HepG2 (cell line): Measurements from ENCODE around the gene COQ4. TPM values are rescaled to one million over a fixed set of nuclear protein-coding genes. Genes with fewer than 3 reads are reported as not detected.

ENCODE experiments used
- ATAC-seq: fragments of 200-7000 bp; cut with Tn5 transposase; 3 replicates; pipeline ENCODE4 v1.9.1; 2020; ENCODE audit warnings: mild to moderate bottlenecking, moderate library complexity
- BruUV-seq: library from RNA; stranded (reverse); fragments of 400-500 nt; replicated peaks from 2 replicates; lab custom pipeline; 2021; lab: Mats Ljungman, UMichigan
- CTCF ChIA-PET: fragments of 300-600 bp; formaldehyde crosslinking; extraction: SDS; loops from one replicate; lab custom pipeline; 2021; ENCODE audit warnings: low total read pairs, inconsistent platforms, low intra/inter-chr PET ratio; lab: Yijun Ruan, JAX
- POLR2A ChIA-PET: fragments of 350-600 bp; sonication (Branson Sonifier 250); formaldehyde crosslinking; loops from one replicate; lab custom pipeline; 2020; ENCODE audit warnings: antibody characterized with exemption, inconsistent platforms; lab: Yijun Ruan, JAX
- DNase-seq: peaks from one replicate; pipeline ENCODE4 v3.0.0-alpha.2; 2015; ENCODE audit warnings: low spot score
- FAIRE-seq: peaks from 3 replicates; lab custom pipeline; 2011; peaks lifted over from hg19 to GRCh38; lab: Jason Lieb, UNC
- H2AFZ ChIP-seq: one replicate; pipeline ENCODE4 v1.6.1; 2011; ENCODE audit warnings: low read length, inconsistent platforms
- H3K27ac ChIP-seq: fragments of 300-600 bp; 3 replicates; pipeline ENCODE4 v1.8.0; 2011; ENCODE audit warnings: mixed run types, mild to moderate bottlenecking, mixed read lengths, low read length, inconsistent platforms; ENCODE audit not compliant: insufficient read depth; ENCODE audit errors: extremely low read length
- H3K27me3 ChIP-seq, 2 experiments: fragments of 200-600 bp in 1 of 2; 2 replicates in 1 of 2; 3 replicates in 1 of 2; pipeline versions ENCODE4 v1.6.0 to v1.8.0; 2011; ENCODE audit warnings: low read length in 2 of 2, mild to moderate bottlenecking in 2 of 2, moderate library complexity in 2 of 2, inconsistent platforms in 1 of 2; ENCODE audit not compliant: insufficient read depth in 2 of 2, control insufficient read depth in 1 of 2
- H3K36me3 ChIP-seq, 2 experiments: fragments of 200-600 bp in 1 of 2; replicated peaks in 1 of 2; 2 replicates in 1 of 2; 3 replicates in 1 of 2; pipeline versions ENCODE4 v1.5.1 to v1.8.0; 2011; ENCODE audit warnings: low read length in 2 of 2, inconsistent platforms in 1 of 2; ENCODE audit not compliant: insufficient read depth in 2 of 2, control insufficient read depth in 1 of 2
- H3K4me1 ChIP-seq: 2 replicates; pipeline ENCODE4 v1.5.1; 2012; ENCODE audit warnings: low read length, inconsistent platforms; ENCODE audit not compliant: insufficient read depth
- H3K4me2 ChIP-seq: 2 replicates; pipeline ENCODE4 v1.6.0; 2011; ENCODE audit warnings: low read depth, low read length, inconsistent platforms
- H3K4me3 ChIP-seq, 3 experiments: fragments of 200-600 bp in 1 of 3; sonication (generic), shearing (Covaris generic) in 1 of 3; replicated peaks in 1 of 3; 2 replicates each; pipeline ENCODE4 v1.5.1; 2011 to 2016; ENCODE audit warnings: low read length in 3 of 3, inconsistent platforms in 2 of 3, low read depth in 2 of 3, mild to moderate bottlenecking in 2 of 3, control low read depth in 1 of 3, mixed read lengths in 1 of 3; ENCODE audit not compliant: insufficient read depth in 1 of 3
- H3K79me2 ChIP-seq: one replicate; pipeline ENCODE4 v1.6.1; 2011; ENCODE audit warnings: low read length, inconsistent platforms; ENCODE audit not compliant: insufficient read depth
- H3K9ac ChIP-seq: 2 replicates; pipeline ENCODE4 v1.6.0; 2011; ENCODE audit warnings: mild to moderate bottlenecking, low read depth, low read length, inconsistent platforms; ENCODE audit not compliant: insufficient read depth
- H3K9me3 ChIP-seq: 2 replicates; pipeline ENCODE4 v1.5.1; 2012; ENCODE audit warnings: mild to moderate bottlenecking, low read length
- H4K20me1 ChIP-seq: 2 replicates; pipeline ENCODE4 v1.6.0; 2011; ENCODE audit warnings: inconsistent platforms, mild to moderate bottlenecking, low read length, moderate library complexity; ENCODE audit not compliant: insufficient read depth
- HES4 ChIP-seq: sonication (generic); formaldehyde crosslinking; IDR thresholded peaks from 2 replicates; pipeline ENCODE4 v1.9.0; 2021; ENCODE audit warnings: mild to moderate bottlenecking, missing genetic modification reagents, borderline replicate concordance
- TBX2 ChIP-seq: sonication (generic); formaldehyde crosslinking; IDR thresholded peaks from 2 replicates; pipeline ENCODE4 v1.5.0; 2020; ENCODE audit warnings: missing genetic modification reagents, mild to moderate bottlenecking, borderline replicate concordance
- THYN1 ChIP-seq: sonication (generic); formaldehyde crosslinking; IDR thresholded peaks from 2 replicates; pipeline ENCODE4 v1.8.1; 2023; ENCODE audit warnings: low read depth, mild to moderate bottlenecking, moderate library complexity, missing genetic modification reagents, borderline replicate concordance
- ZKSCAN8 ChIP-seq: IDR thresholded peaks from 2 replicates; pipeline ENCODE4 v1.6.1; 2016; ENCODE audit warnings: borderline replicate concordance, missing genetic modification reagents, missing compliant biosample characterization
- ZNF180 ChIP-seq: sonication (generic); formaldehyde crosslinking; IDR thresholded peaks from 2 replicates; pipeline ENCODE4 v1.4.0; 2020; ENCODE audit warnings: low read depth, missing genetic modification reagents, borderline replicate concordance
- ZNF749 ChIP-seq: sonication (generic); formaldehyde crosslinking; IDR thresholded peaks from 2 replicates; pipeline ENCODE4 v1.8.0; 2022; ENCODE audit warnings: mild to moderate bottlenecking, missing genetic modification reagents, moderate library complexity, borderline replicate concordance
- ZNF761 ChIP-seq: sonication (generic); formaldehyde crosslinking; conservative IDR thresholded peaks from 2 replicates; pipeline ENCODE4 v1.4.0; 2020; ENCODE audit warnings: mild to moderate bottlenecking, missing genetic modification reagents
- ZNF790 ChIP-seq: sonication (generic); formaldehyde crosslinking; IDR thresholded peaks from 2 replicates; pipeline ENCODE4 v1.8.0; 2022; ENCODE audit warnings: missing genetic modification reagents, mild to moderate bottlenecking, borderline replicate concordance
- WGBS: methylation state at CpG from one replicate; pipeline ENCODE4 v1.1.6; 2017; ENCODE audit warnings: low lambda C conversion rate; 5-methylcytosine and 5-hydroxymethylcytosine counted together
- in situ Hi-C: cut with HindIII; loops from 2 replicates; pipeline ENCODE4 v1.10.0; 2017; ENCODE audit warnings: low pct_unique_long_range_greater_than_20kb; ENCODE audit not compliant: extremely low pct_ligation_motif_present
- intact Hi-C: fragments of 100-400 bp; cut with micrococcal nuclease; formaldehyde crosslinking; loops from one replicate; pipeline ENCODE4 v1.10.0; 2022; ENCODE audit not compliant: unreplicated experiment
- polyA plus RNA-seq, 8 experiments: library from polyadenylated mRNA; depleted of rRNA in 3 of 8; stranded (reverse) in 7 of 8; unstranded in 1 of 8; fragments of >200 nt; fragmentation: Illumina TruSeq in 4 of 8; extraction: Trizol in 4 of 8; gene quantifications; 2 replicates each; pipeline versions ENCODE4 v1.2.1 to v1.2.3, GENCODE V29; 2011 to 2016; ENCODE audit warnings: low read depth in 4 of 8, missing spikeins in 1 of 8, mixed read lengths in 1 of 8; ENCODE audit not compliant: insufficient read depth in 1 of 8
- total RNA-seq, 5 experiments: library from RNA; depleted of rRNA; stranded (reverse); fragments of >200 nt; fragmentation: Illumina TruSeq; extraction: Trizol; gene quantifications; 2 replicates each; pipeline ENCODE4 v1.2.3, GENCODE V29; 2016; ENCODE audit warnings: low read depth in 1 of 5
- TF ChIP-seq, protein P1 (sequence below): sonication (generic); IDR thresholded peaks from 2 replicates; pipeline ENCODE4 v1.6.1; 2016; ENCODE audit warnings: low read depth, borderline replicate concordance

The COQ4 gene
- total and polyA plus RNA-seq, 2 of the 13 experiments (the other 11 are each of a cell fraction or from before 2014, with no cell fraction given) = 26.1 to 36.0 TPM

DNA sequence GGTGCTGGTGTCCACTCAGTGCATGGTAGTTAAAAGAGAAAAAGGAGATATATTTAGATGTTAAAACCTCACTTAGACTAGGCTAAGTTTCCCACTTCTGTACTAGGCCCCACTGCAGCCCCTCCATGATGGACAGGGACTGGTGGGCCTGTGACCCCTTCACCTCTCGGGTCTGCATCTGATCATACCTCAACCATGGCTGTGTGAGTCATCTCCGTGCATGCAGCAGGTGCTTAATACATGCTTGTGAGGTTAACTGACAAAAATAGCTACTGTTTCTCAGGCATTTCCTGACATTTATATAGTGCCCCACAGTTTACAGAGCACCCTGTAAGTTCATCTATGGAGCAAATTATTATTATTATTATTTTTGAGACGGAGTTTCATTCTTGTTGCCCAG, 40.1 kb downstream of the COQ4 start:
- peak overlapping the region in 1 of 3 experiments; percentile 59; a peak in 2 of 6 replicates for H3K4me3 ChIP-seq
- TF ChIP-seq ZNF790 (no peak), ZNF761 (CRISPR knock-in tag) (no peak), ZKSCAN8 (CRISPR knock-in tag) (peak; percentile 98)
- no peak overlapping the region for H3K27ac ChIP-seq

DNA sequence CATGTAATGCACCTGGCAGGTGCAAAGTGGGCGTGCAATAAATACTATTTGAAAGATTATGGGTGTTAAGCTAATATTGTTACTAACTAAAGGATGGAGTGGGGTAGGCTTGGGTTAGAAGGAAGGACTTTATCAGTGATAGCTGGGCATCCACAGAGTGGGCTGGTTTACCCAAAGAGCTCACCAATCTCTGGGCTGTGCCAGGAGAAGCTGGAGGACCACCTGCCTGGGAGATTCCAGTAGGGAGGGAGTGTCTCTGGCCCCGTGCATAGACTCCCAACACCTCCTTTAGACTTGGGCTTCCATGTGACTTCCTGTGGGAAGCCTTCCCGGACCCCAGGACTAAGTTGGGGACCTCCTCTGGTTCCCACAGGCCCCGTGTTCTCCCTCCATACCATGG, 42.9 kb downstream of the COQ4 start:
- Histone ChIP-seq H3K27ac (no peak overlapping the region), H3K4me3 (peak overlapping the region; percentile 56 to 67 (median 66); a peak in 5 of 6 replicates), H3K9me3 (no peaks in the 10 kb centered on the region), H2AFZ (no peak overlapping the region), H4K20me1 (no peaks in the 10 kb centered on the region), H3K4me2 (peak overlapping the region; percentile 90), H3K36me3 (0 out of 5 replicates have a peak, but pooled peaks cover 0 to 1% of the 10 kb centered on the region in 2 experiments), H3K79me2 (no peaks in the 10 kb centered on the region), H3K4me1 (peaks cover 30% of the 10 kb centered on the region), H3K9ac (peak overlapping the region; percentile 59; the same call in 1 of the 2 replicates), H3K27me3 (peaks cover 0 to 1% of the 10 kb centered on the region in 2 experiments; a peak in 1 of 5 replicates)
- POLR2A ChIA-PET = interaction anchor here (0.6 to 1.5 kb wide), 2 partner anchors 24 to 318 kb away, joined by 3 to 4 read pairs; no protein-coding TSS in a partner anchor
- FAIRE-seq (no peak), ATAC-seq (no peak), DNase-seq (no peak)
- no TSS peak for BruUV-seq
- TF ChIP-seq, protein P1, sequence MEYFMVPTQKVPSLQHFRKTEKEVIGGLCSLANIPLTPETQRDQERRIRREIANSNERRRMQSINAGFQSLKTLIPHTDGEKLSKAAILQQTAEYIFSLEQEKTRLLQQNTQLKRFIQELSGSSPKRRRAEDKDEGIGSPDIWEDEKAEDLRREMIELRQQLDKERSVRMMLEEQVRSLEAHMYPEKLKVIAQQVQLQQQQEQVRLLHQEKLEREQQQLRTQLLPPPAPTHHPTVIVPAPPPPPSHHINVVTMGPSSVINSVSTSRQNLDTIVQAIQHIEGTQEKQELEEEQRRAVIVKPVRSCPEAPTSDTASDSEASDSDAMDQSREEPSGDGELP = no peak
- TF ChIP-seq TBX2 (no peak), THYN1 (CRISPR knock-in tag) (0 out of 2 replicates have a peak, but pooled peaks have one; percentile 10), ZNF749 (CRISPR knock-in tag) (0 out of 2 replicates have a peak, but pooled peaks have one; percentile 10), HES4 (no peak), ZNF180 (CRISPR knock-in tag) (no peak)
- intact Hi-C loops = no loop called here
- CTCF ChIA-PET = no interaction called here
- WGBS = 43% methylated on average over 3 of the region's 4 CpGs
- in situ Hi-C loops = no loop called here

More for the DNA sequence above, 40.1 kb downstream of the COQ4 start:
- peak overlapping the region; percentile 98 for H3K4me2 ChIP-seq
- DNase-seq (no peak), FAIRE-seq (no peak), ATAC-seq (peak; percentile 2; the same call in 2 of the 3 replicates)
- intact Hi-C loops = loop anchor here (1.0 to 2.0 kb wide), 3 partner anchors 50 to 68 kb away; partner anchors contain the start of gene CERCAM
- no TSS peak for BruUV-seq
- H3K4me1 ChIP-seq = peaks cover 32% of the 10 kb centered on the region
- 52% methylated on average over 3 of the region's 3 CpGs for WGBS
- H2AFZ ChIP-seq = no peak overlapping the region
- ChIA-PET CTCF (interaction anchor here (1.3 to 2.5 kb wide), 3 partner anchors 47 to 52 kb away, joined by 3 to 24 read pairs (median 9); no protein-coding TSS in a partner anchor), POLR2A (interaction anchor here (1.2 to 1.8 kb wide), 7 partner anchors 8 to 273 kb away, joined by 4 to 14 read pairs (median 6); partner anchors contain the start of genes GOLGA2, SWI5 and URM1)
- no peaks in the 10 kb centered on the region for H3K79me2 ChIP-seq
- H4K20me1 ChIP-seq = no peaks in the 10 kb centered on the region
- H3K36me3 ChIP-seq = 0 out of 5 replicates have a peak, but pooled peaks cover 0 to 1% of the 10 kb centered on the region in 2 experiments
- no peaks in the 10 kb centered on the region for H3K9me3 ChIP-seq
- H3K27me3 ChIP-seq = peaks cover 0 to 1% of the 10 kb centered on the region in 2 experiments; a peak in 1 of 5 replicates
- in situ Hi-C loops = loop anchor here (5.0 kb wide), 1 partner anchor 50 kb away; no protein-coding TSS in a partner anchor
- H3K9ac ChIP-seq = no peak overlapping the region
